Liver (tissue), 9 donors: ENCODE results near the gene SLC9A3. TPM values are rescaled to one million over a fixed set of nuclear protein-coding genes. Genes with fewer than 3 reads are reported as not detected.

Source experiments
- DNase-seq: peaks from one replicate; pipeline ENCODE4 v3.0.0-alpha.2; 2017; ENCODE audit warnings: low spot score
- H3K27ac ChIP-seq, 2 donors: one replicate each; pipeline ENCODE4 v1.7.0; 2013; ENCODE audit warnings: inconsistent platforms in 2 of 2, low read length in 2 of 2, control low read depth in 1 of 2, low read depth in 1 of 2, mild to moderate bottlenecking in 1 of 2
- H3K27me3 ChIP-seq, 4 donors: one replicate each; pipeline versions ENCODE4 v1.6.1 to v1.7.0; 2013; ENCODE audit warnings: low read length in 3 of 4, inconsistent platforms in 1 of 4, mild to moderate bottlenecking in 1 of 4, moderate library complexity in 1 of 4; ENCODE audit not compliant: control insufficient read depth in 4 of 4, insufficient read depth in 4 of 4
- H3K36me3 ChIP-seq, 4 donors: one replicate each; pipeline versions ENCODE4 v1.6.1 to v1.7.0; 2013; ENCODE audit warnings: low read length in 3 of 4, mild to moderate bottlenecking in 3 of 4, low read depth in 1 of 4, moderate library complexity in 1 of 4; ENCODE audit not compliant: control insufficient read depth in 4 of 4, insufficient read depth in 3 of 4
- H3K4me1 ChIP-seq, 4 donors: one replicate each; pipeline versions ENCODE4 v1.6.1 to v1.7.0; 2013; ENCODE audit warnings: low read length in 3 of 4, mild to moderate bottlenecking in 3 of 4, moderate library complexity in 1 of 4; ENCODE audit not compliant: control insufficient read depth in 4 of 4, insufficient read depth in 4 of 4
- H3K4me3 ChIP-seq, 3 donors: one replicate each; pipeline versions ENCODE4 v1.6.1 to v1.7.0; 2013; ENCODE audit warnings: low read length in 3 of 3, control low read depth in 1 of 3, low read depth in 1 of 3, mild to moderate bottlenecking in 1 of 3
- H3K9ac ChIP-seq, 2 donors: one replicate each; pipeline ENCODE4 v1.7.0; 2013; ENCODE audit warnings: low read length in 2 of 2, mild to moderate bottlenecking in 2 of 2, moderate library complexity in 2 of 2, control low read depth in 1 of 2, low read depth in 1 of 2
- H3K9me3 ChIP-seq, 4 donors: one replicate each; pipeline versions ENCODE4 v1.6.1 to v1.7.0; 2013; ENCODE audit warnings: low read length in 3 of 4; ENCODE audit not compliant: control insufficient read depth in 4 of 4
- EGR1 ChIP-seq, 2 donors: IDR thresholded peaks; 2 replicates each; pipeline ENCODE4 v1.6.1; 2016 to 2018; ENCODE audit warnings: antibody characterized with exemption in 2 of 2, low read depth in 2 of 2
- FOXA2 ChIP-seq: IDR thresholded peaks from 2 replicates; pipeline ENCODE4 v1.6.1; 2016; ENCODE audit warnings: antibody characterized with exemption
- NR2F2 ChIP-seq: IDR thresholded peaks from 2 replicates; pipeline ENCODE4 v1.6.1; 2016; ENCODE audit warnings: antibody characterized with exemption
- RAD21 ChIP-seq, 2 donors: IDR thresholded peaks; 2 replicates each; pipeline ENCODE4 v1.6.1; 2016; ENCODE audit warnings: antibody characterized with exemption in 2 of 2, mild to moderate bottlenecking in 2 of 2
- SP1 ChIP-seq: IDR thresholded peaks from 2 replicates; pipeline ENCODE4 v1.6.1; 2018; ENCODE audit warnings: antibody characterized with exemption, mild to moderate bottlenecking
- TAF1 ChIP-seq: conservative IDR thresholded peaks from 2 replicates; pipeline ENCODE4 v1.6.1; 2016; ENCODE audit warnings: antibody characterized with exemption, mild to moderate bottlenecking
- YY1 ChIP-seq: IDR thresholded peaks from 2 replicates; pipeline ENCODE4 v1.6.1; 2016; ENCODE audit warnings: antibody characterized with exemption, mild to moderate bottlenecking
- WGBS: extraction: QIAGEN DNeasy Blood & Tissue Kit; methylation state at CpG from one replicate; pipeline ENCODE4 v1.1.7; 2013; 5-methylcytosine and 5-hydroxymethylcytosine counted together
- polyA plus RNA-seq, 2 donors: library from polyadenylated mRNA; stranded (reverse) in 1 of 2; unstranded in 1 of 2; fragments of 200-250 nt in 1 of 2; fragments of >200 nt in 1 of 2; fragmentation: Nextera tagmentation in 1 of 2; extraction: Ambion mirVana in 1 of 2; gene quantifications; one replicate each; pipeline versions ENCODE4 v1.2.1 to v1.2.3, GENCODE V29; 2013 to 2015
- total RNA-seq, 2 donors: library from RNA; depleted of rRNA; stranded (reverse); fragments of >200 nt; gene quantifications; one replicate each; pipeline ENCODE4 v1.2.3, GENCODE V29; 2014
- TF ChIP-seq, protein P1 (sequence below): fragments of 150-350 bp; IDR thresholded peaks from 2 replicates; pipeline ENCODE4 v1.5.1; 2017; ENCODE audit warnings: improper control_type of control experiment, low read depth, low read length; ENCODE audit not compliant: missing input control
- TF ChIP-seq, protein P2 (sequence below): IDR thresholded peaks from 2 replicates; pipeline ENCODE4 v1.6.1; 2016; ENCODE audit warnings: antibody characterized with exemption
- TF ChIP-seq, protein P3 (sequence below): IDR thresholded peaks from 2 replicates; pipeline ENCODE4 v1.6.1; 2016; ENCODE audit warnings: antibody characterized with exemption
- TF ChIP-seq, protein P4 (sequence below): IDR thresholded peaks from 2 replicates; pipeline ENCODE4 v1.6.1; 2016; ENCODE audit warnings: antibody characterized with exemption
- donor health status: healthy.
- donor health status: healthy.
- donor health status: healthy.
- donor health status: healthy.
- donor health status: healthy.

The SLC9A3 gene
- total and polyA plus RNA-seq, 4 donors = 0.31 to 1.0 (median 0.67) TPM

DNA sequence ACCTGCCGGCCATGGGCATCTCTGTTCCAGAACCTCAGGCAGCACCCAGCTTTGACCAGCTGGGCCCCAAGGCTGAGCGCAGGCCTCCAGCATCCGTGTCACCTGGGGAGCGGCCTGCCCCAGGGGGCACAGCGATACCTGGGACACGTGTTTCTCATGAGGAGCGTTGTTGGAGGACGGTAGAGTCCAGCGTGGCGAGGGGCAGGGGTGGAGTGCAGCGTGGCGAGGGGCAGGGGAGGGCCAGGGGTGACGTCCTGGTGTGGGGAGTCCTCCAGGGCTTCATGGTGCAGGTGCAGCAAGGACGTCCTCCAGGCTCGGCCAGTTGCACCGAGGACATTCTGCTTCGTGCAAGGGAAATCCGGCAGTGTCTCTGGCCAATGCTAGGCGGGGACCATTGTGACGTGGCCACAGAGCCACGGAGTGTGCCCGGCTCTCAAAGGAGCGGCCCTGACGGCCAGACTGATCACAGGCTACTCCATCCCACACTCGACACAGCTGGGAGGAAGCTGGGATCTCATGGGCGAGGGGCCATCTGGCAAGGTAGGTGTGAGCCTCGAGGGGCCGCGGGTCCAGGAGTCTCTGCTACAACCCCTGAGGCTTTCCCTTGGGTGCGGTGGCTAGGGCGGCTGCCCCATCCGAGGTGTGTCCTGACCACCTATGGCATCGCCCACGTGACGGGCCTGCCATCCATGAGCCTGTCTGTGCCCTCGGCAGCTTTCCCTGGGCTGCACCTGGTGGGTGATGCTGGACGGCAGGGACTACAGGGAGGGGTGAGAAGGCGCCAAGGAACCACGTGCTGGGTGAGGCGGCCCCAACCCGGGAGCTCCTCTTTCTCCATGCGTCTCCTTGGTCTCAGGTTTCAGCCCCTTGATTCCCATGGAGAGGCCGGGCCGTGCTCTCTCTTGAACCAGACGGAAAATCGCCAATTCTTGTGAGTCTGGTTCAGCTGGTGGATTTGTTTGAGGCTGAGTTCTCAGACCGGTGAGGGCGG lies 33.8 kb downstream of the SLC9A3 start:
- Histone ChIP-seq H3K4me1 (no peaks in the 10 kb centered on the region), H3K27ac (no peak overlapping the region), H3K4me3 (no peak overlapping the region), H3K27me3 (no peaks in the 10 kb centered on the region), H3K9ac (no peak overlapping the region), H3K9me3 (no peaks in the 10 kb centered on the region), H3K36me3 (no peaks in the 10 kb centered on the region)
- 81% methylated on average over 48 of the region's 48 CpGs for WGBS
- TF ChIP-seq, protein P1, sequence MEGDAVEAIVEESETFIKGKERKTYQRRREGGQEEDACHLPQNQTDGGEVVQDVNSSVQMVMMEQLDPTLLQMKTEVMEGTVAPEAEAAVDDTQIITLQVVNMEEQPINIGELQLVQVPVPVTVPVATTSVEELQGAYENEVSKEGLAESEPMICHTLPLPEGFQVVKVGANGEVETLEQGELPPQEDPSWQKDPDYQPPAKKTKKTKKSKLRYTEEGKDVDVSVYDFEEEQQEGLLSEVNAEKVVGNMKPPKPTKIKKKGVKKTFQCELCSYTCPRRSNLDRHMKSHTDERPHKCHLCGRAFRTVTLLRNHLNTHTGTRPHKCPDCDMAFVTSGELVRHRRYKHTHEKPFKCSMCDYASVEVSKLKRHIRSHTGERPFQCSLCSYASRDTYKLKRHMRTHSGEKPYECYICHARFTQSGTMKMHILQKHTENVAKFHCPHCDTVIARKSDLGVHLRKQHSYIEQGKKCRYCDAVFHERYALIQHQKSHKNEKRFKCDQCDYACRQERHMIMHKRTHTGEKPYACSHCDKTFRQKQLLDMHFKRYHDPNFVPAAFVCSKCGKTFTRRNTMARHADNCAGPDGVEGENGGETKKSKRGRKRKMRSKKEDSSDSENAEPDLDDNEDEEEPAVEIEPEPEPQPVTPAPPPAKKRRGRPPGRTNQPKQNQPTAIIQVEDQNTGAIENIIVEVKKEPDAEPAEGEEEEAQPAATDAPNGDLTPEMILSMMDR = no peak
- no peak for TF ChIP-seq YY1
- no peak for TF ChIP-seq TAF1
- TF ChIP-seq RAD21 (IDR thresholded peaks at IDR 0.05) = no peak
- TF ChIP-seq FOXA2 = no peak
- DNase-seq = no peak

DNA sequence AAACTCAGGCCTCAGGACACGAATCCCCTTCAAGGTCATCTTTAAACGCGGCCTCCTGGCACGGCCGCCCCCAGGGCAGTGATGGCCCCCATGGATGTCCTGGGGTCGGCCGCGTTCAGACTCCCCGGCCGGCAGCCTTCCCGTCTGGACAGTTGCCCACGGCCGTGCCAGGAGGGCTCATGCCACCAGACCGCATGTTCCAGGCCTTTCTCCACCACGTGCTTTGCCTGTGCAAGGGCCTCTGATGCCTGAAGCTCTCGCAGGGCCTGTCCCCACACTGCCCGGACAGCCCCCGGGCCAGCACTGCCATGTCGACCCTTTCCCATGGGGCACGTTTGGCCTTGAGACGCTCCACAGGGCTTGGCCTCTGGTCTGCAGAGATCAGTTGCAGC lies 34.6 kb downstream of the SLC9A3 start:
- H3K27me3 ChIP-seq = no peaks in the 10 kb centered on the region
- no peak overlapping the region for H3K27ac ChIP-seq
- H3K9me3 ChIP-seq = no peaks in the 10 kb centered on the region
- H3K4me3 ChIP-seq = no peak overlapping the region
- no peak overlapping the region for H3K9ac ChIP-seq
- 65% methylated on average over 21 of the region's 21 CpGs for WGBS
- H3K4me1 ChIP-seq = no peaks in the 10 kb centered on the region
- TF ChIP-seq, protein P2, sequence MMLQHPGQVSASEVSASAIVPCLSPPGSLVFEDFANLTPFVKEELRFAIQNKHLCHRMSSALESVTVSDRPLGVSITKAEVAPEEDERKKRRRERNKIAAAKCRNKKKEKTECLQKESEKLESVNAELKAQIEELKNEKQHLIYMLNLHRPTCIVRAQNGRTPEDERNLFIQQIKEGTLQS = no peak
- TF ChIP-seq, protein P3, sequence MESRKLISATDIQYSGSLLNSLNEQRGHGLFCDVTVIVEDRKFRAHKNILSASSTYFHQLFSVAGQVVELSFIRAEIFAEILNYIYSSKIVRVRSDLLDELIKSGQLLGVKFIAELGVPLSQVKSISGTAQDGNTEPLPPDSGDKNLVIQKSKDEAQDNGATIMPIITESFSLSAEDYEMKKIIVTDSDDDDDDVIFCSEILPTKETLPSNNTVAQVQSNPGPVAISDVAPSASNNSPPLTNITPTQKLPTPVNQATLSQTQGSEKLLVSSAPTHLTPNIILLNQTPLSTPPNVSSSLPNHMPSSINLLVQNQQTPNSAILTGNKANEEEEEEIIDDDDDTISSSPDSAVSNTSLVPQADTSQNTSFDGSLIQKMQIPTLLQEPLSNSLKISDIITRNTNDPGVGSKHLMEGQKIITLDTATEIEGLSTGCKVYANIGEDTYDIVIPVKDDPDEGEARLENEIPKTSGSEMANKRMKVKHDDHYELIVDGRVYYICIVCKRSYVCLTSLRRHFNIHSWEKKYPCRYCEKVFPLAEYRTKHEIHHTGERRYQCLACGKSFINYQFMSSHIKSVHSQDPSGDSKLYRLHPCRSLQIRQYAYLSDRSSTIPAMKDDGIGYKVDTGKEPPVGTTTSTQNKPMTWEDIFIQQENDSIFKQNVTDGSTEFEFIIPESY = no peak
- TF ChIP-seq, protein P4, sequence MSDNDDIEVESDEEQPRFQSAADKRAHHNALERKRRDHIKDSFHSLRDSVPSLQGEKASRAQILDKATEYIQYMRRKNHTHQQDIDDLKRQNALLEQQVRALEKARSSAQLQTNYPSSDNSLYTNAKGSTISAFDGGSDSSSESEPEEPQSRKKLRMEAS = no peak
- TF ChIP-seq NR2F2 (no peak), EGR1 (IDR thresholded peaks at IDR 0.05; ENCODE audit: low read depth in 2 of 2) (no peak), SP1 (no peak)
- no peak for DNase-seq
- no peaks in the 10 kb centered on the region for H3K36me3 ChIP-seq
